HG02571 (cell line): ENCODE results near the gene PTH2R.
"Not testable (repeated sequence)": the region's sequence is repeated elsewhere in the genome, so short reads cannot be mapped to it uniquely, and the experiment has no call there.

Source experiments
- ATAC-seq: cut with Tn5 transposase; IDR thresholded peaks from one replicate; pipeline ENCODE4 v1.9.1; 2021; ENCODE audit warnings: mild to moderate bottlenecking, moderate library complexity; ENCODE audit not compliant: unreplicated experiment

Gene PTH2R

GRCh38 chr2:208389940-208390339, 16.7 kb upstream of the PTH2R start:
- ATAC-seq: no peak

GRCh38 chr2:208392300-208392699, 14.3 kb upstream of the PTH2R start:
- no peak for ATAC-seq

DNA sequence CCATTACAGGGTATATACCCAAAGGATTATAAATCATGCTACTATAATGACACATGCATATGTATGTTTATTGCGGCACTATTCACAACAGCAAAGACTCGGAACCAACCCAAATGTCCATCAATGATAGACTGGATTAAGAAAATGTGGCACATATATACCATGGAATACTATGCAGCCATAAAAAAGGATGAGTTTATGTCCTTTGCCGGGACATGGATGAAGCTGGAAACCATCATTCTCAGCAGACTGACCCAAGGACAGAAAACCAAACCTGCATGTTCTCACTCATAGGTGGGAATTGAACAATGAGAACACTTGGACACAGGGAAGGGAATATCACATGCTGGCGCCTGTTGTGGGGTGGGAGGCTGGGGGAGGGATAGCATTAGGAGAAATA, 9.8 kb upstream of the PTH2R start:
- not testable (repeated sequence) for ATAC-seq

DNA sequence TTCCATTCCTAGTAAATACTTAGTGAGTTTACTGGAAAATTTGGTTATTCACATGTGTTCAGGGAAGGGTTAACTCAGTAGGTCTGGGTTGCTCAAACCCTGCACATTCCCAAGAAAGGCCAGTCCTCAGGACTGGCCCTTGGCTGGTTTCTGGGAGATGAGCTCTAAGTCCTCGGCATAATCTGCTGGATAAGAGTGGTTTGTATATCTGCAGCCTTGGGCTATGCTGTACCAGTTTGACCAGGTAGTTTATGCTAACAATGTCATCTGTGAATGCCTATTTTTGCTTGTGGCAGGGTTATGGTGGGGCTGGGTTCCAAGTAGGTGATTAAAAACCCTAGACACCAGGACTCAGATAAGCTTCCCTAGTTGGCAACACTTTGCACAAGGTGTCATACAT, 7.4 kb upstream of the PTH2R start:
- no peak for ATAC-seq

GRCh38 chr2:208407667-208408066, 1.1 kb downstream of the PTH2R start:
- no peak for ATAC-seq

DNA sequence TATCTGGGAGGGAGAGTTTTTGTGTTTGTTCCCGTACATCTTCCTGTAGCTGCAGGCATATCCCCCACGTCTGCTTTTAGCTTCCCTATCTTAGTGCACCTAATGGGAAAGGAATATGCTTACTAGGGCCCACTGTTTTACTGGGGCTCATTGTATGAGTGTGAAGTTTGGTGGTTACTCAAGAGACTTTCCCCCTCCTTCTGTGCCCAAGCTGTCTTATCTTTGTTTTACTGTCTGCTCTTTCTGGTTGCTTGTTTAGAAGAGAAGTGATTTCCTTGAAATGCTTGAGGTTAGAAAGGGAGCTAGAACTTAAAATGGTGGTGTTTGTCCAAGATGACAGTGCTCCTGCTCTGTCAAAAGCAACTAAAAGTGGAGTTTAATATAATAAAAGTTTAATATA, 7.3 kb downstream of the PTH2R start:
- ATAC-seq: no peak

- peak; percentile 61 for ATAC-seq
Observed at GRCh38 chr2:208415255-208415654, 8.7 kb downstream of the PTH2R start.

- ATAC-seq: peak; percentile 84
Observed at GRCh38 chr2:208415897-208416296, 9.3 kb downstream of the PTH2R start.

- no peak for ATAC-seq
Observed at GRCh38 chr2:208426412-208427045, 19.9 kb downstream of the PTH2R start.

DNA sequence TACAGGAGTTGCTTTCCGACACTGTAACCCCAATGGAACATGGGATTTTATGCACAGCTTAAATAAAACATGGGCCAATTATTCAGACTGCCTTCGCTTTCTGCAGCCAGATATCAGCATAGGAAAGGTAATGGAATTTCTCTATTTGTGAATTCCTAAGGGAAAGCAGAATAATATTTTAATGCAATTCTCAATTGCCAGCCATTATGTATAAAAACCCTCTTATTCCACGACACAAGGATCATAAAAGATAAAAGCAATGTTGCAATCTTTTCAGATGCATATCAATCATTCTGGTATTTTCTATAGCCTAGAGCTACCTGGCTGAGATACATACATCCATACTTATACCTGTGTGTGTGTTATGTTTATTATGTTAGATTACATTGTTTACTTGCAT, 31.2 kb downstream of the PTH2R start:
- no peak for ATAC-seq

DNA sequence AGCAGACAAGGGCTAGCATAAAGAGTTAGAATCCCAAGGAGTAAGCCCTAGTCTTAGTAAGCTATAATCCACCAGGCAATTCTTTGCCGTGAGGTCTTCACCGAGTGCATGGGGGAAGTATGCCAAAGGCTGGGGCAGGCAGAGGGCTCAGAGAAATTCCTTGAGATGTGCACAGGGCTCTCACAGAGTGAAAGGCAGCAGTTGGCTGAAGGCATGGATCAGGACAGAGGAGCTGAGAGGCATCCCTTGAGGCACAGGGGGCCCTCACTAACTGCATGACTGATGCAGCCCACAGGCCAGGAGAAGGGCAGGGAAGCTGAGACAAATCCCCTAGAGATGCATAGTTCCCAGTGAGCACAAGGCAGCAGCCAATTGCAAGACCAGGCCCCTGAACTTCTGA, 34.1 kb downstream of the PTH2R start:
- no peak for ATAC-seq

- ATAC-seq: no peak
Observed at GRCh38 chr2:208441951-208442350, 35.4 kb downstream of the PTH2R start.

DNA sequence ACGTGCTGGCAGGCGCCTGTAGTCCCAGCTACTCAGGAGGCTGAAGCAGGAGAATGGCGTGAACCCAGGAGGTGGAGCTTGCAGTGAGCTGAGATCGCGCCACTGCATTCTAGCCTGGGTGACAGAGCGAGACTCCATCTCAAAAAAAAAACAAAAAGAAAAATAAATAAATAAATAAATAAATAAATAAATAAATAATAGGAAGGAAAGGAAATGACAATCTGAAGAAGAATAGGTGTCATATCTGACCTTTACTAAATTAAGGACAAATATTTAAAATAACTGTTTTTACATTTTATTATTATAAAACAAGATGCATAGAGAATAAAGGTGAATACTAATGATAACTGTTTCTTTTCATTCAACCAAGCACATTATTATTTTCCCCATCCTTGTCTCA, 40.9 kb downstream of the PTH2R start:
- ATAC-seq: not testable (repeated sequence)

DNA sequence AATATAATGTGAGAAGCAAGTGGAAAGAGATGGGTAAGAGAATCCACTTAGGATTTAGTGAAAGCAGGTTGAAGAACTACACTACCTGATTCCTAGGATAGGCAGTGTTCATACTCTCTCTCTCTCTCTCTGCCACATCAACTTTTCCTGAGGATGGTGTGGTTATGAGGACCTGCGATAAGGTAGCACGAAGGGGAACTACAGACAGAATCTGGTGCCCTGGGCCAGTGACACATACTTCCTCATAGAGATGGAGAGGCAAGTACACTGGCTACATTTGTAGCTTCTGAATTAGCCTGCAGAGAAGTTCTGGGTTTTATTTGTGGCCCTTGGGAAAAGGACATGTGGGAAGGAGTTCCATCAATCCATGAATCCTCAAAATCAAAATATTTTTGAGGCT, 44.5 kb downstream of the PTH2R start:
- no peak for ATAC-seq

DNA sequence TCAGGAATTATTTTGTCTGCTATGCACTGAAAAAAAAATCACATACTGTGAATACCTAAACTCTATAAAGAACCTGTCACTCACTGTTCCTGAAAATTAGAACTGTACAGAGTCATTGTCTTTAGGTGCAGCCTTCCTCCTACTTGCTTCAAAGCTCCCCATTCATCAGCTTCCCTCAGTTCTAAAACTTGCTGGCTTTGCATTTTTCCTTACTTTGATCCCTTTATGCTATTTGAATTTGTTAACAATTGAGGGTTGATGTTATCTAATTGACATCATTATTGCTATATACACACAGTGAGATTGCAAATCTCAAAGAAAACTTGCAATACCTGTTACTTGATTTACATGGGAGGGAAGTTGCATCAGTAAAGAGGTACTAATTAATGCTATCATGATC, 48.3 kb downstream of the PTH2R start:
- no peak for ATAC-seq

DNA sequence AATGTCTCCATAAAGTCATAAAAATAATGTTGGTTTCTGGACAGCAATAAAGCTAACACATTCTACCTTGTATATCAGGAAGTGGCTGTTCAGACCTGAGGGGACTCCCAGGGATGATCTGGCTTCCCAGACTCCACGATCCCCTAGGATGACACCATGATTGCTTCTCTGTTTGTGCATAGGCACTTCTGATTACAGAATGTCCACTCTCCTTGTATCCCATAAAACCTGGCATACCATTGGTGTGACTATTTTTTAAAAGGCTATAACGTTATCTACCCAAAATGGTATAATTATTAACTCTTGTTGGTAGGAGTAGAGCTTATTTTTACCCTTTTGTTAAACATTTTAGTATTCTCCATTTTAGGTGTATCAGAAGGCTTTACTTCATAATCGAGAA, 57.1 kb downstream of the PTH2R start:
- no peak for ATAC-seq

DNA sequence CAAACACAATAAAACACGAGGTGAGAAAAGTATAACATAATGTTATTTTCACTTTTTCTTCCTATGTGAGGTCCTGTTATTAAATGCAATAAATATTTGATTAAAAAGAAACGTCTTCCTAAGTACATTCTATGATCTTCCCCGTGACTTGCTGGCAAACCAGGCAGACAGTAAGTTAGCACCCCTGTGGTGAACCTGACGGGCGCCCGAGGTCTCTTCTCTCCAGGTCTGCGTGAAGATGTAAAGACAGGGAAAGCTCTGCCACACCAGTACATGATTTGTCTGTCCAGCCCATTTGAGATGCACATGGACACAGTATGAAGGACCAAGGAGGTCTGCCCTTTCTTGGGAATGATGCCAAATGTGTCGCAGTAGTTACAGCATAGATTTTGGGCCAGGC, 57.6 kb downstream of the PTH2R start:
- no peak for ATAC-seq

GRCh38 chr2:208466151-208466919, 59.7 kb downstream of the PTH2R start:
- ATAC-seq: peak; percentile 78

DNA sequence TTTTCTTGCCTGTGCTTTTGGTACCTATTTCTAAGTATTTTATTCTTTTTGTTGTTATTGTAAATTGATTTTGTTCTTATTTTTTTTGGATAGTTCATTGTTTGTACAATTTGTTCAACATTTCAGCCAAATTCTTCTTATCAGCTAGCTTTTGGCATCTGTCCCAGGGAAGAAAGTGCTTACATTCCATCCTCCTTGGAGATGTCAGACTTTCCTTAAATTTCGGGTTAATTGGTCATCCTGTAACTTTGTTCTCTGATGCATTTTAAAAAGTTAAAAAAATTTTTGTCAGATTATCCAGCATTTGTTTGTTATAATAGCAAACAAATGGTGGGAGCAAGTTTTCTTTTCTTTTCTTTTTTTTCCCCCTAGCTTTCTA, 60.3 kb downstream of the PTH2R start:
- no peak for ATAC-seq

DNA sequence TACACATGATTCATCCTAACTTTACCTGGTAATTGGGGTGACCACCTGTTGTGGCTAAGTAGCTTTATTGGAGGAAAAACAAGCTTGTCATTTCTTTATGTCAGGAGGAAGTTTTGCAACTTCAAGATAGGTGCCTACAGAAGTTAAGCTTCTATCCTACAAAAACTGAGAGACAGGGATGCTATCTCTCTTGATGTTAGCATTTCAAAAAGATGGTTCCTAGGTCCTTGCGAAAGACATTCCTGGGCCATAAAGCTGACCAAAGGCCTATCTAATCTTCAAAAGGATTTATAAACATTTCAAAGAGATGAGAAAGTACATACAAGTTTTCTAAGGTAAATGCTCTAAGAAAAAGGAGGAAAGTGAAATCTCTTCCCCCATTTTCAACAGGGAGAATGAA, 61.0 kb downstream of the PTH2R start:
- ATAC-seq: no peak

DNA sequence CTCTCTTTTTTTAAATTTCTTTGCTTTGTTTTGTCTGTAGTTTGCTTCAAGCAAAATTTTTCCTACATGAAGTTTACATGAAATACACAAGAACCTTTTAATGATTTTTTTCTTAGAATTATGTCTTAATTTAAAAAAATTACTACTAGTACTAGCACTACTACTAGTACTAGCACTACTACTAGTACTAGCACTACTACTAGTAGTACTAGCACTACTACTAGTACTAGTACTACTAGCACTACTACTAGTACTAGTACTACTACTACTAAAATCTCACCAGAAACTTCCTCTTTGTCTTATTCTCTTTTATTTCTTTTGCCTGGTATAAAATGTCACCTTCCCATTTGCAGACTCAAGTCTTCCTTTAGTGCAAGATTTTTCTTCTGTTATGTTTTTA, 71.1 kb downstream of the PTH2R start:
- ATAC-seq: no peak

GRCh38 chr2:208479342-208479741, 72.8 kb downstream of the PTH2R start:
- ATAC-seq: no peak

- not testable (repeated sequence) for ATAC-seq
Observed at GRCh38 chr2:208481945-208482344, 75.4 kb downstream of the PTH2R start.
